ENCODE measurements around the gene AGT. TPM values are rescaled to one million over a fixed set of nuclear protein-coding genes. Genes with fewer than 3 reads are reported as not detected.

AGT gene
- total and polyA plus RNA-seq, 8 donors, result 1.1 to 23.4 (median 8.6) TPM

- FAIRE-seq (no peak), DNase-seq (no peak), ATAC-seq (no peak)
- Histone ChIP-seq H3K4me3 (no peak overlapping the region), H3K27ac (no peak overlapping the region), H3K9me3 (no peaks in the 10 kb centered on the region), H3K4me1 (peaks cover 0 to 24% (median 3%) of the 10 kb centered on the region in 3 donors), H3K27me3 (no peaks in the 10 kb centered on the region), H3K36me3 (peaks cover 0 to 50% (median 27%) of the 10 kb centered on the region in 3 donors)
- no peak for TF ChIP-seq CTCF (IDR thresholded peaks at IDR 0.05)
- intact Hi-C loops (cut with DNase I), result no loop called here
- 88 to 90% methylated on average over 5 of the region's 5 CpGs for WGBS, 2 donors
These were observed 28.9 kb downstream of the AGT start for GRCh38 chr1:230684998-230685397.

GRCh38 chr1:230684146-230684545, 29.8 kb downstream of the AGT start:
- FAIRE-seq (no peak), ATAC-seq (no peak), DNase-seq (no peak)
- Histone ChIP-seq H3K4me1 (peaks cover 0 to 24% (median 3%) of the 10 kb centered on the region in 3 donors), H3K36me3 (peaks cover 0 to 53% (median 26%) of the 10 kb centered on the region in 3 donors), H3K4me3 (no peak overlapping the region), H3K9me3 (no peaks in the 10 kb centered on the region), H3K27me3 (no peaks in the 10 kb centered on the region), H3K27ac (no peak overlapping the region)
- no peak for TF ChIP-seq CTCF (IDR thresholded peaks at IDR 0.05)
- intact Hi-C loops (cut with DNase I), result no loop called here
- 90 to 96% methylated on average over 2 of the region's 2 CpGs for WGBS, 2 donors

GRCh38 chr1:230682882-230683610, 30.9 kb downstream of the AGT start:
- Histone ChIP-seq H3K9me3 (no peaks in the 10 kb centered on the region), H3K4me1 (peaks cover 0 to 24% (median 3%) of the 10 kb centered on the region in 3 donors), H3K4me3 (no peak overlapping the region), H3K27ac (no peak overlapping the region), H3K36me3 (peaks cover 0 to 62% (median 22%) of the 10 kb centered on the region in 3 donors), H3K27me3 (no peaks in the 10 kb centered on the region)
- intact Hi-C loops (cut with DNase I), result no loop called here
- no peak for TF ChIP-seq CTCF (IDR thresholded peaks at IDR 0.05)
- FAIRE-seq (no peak), ATAC-seq (no peak), DNase-seq (no peak)
- WGBS, 2 donors, result 83 to 89% methylated on average over 9 of the region's 9 CpGs

GRCh38 chr1:230682274-230682673, 31.6 kb downstream of the AGT start:
- Histone ChIP-seq H3K4me1 (peaks cover 0 to 24% (median 3%) of the 10 kb centered on the region in 3 donors), H3K9me3 (no peaks in the 10 kb centered on the region), H3K36me3 (peaks cover 0 to 55% (median 22%) of the 10 kb centered on the region in 3 donors), H3K27ac (peak overlapping the region in 1 of 4 donors; percentile 32), H3K27me3 (no peaks in the 10 kb centered on the region), H3K4me3 (no peak overlapping the region)
- peak in 3 of 4 donors; percentile 40 to 71 (median 55) for ATAC-seq
- no peak for FAIRE-seq
- TF ChIP-seq CTCF (IDR thresholded peaks at IDR 0.05), result no peak
- intact Hi-C loops (cut with DNase I), result no loop called here
- WGBS, 2 donors, result 52 to 56% methylated on average over 3 of the region's 3 CpGs
- DNase-seq, result no peak

GRCh38 chr1:230681599-230681998, 32.3 kb downstream of the AGT start:
- ATAC-seq (peak; percentile 66 to 95 (median 92)), FAIRE-seq (no peak), DNase-seq (peak in 3 of 6 donors; percentile 39 to 45 (median 44))
- Histone ChIP-seq H3K36me3 (peaks cover 0 to 48% (median 15%) of the 10 kb centered on the region in 3 donors), H3K4me1 (peaks cover 0 to 24% (median 3%) of the 10 kb centered on the region in 3 donors), H3K27me3 (no peaks in the 10 kb centered on the region), H3K9me3 (no peaks in the 10 kb centered on the region), H3K4me3 (no peak overlapping the region), H3K27ac (peak overlapping the region in 1 of 4 donors; percentile 32)
- no peak for TF ChIP-seq CTCF (IDR thresholded peaks at IDR 0.05)
- WGBS, 2 donors, result 17 to 23% methylated on average over 2 of the region's 2 CpGs
- intact Hi-C loops (cut with DNase I), result no loop called here

All from pancreas (tissue), 10 donors.